Left kidney (tissue), 2 donors: ENCODE measurements around the gene SERGEF. TPM values are rescaled to one million over a fixed set of nuclear protein-coding genes. Genes with fewer than 3 reads are reported as not detected.

ENCODE experiments used
- DNase-seq: peaks from one replicate; pipeline ENCODE4 v3.0.0-alpha.2; 2013
- polyA plus RNA-seq: library from polyadenylated mRNA; unstranded; fragments of 120-200 nt; gene quantifications from one replicate; pipeline ENCODE4 v1.2.1, GENCODE V29; 2013; ENCODE audit not compliant: insufficient read length

Gene SERGEF
- polyA plus RNA-seq, 1 donor = 18.1 TPM

DNA sequence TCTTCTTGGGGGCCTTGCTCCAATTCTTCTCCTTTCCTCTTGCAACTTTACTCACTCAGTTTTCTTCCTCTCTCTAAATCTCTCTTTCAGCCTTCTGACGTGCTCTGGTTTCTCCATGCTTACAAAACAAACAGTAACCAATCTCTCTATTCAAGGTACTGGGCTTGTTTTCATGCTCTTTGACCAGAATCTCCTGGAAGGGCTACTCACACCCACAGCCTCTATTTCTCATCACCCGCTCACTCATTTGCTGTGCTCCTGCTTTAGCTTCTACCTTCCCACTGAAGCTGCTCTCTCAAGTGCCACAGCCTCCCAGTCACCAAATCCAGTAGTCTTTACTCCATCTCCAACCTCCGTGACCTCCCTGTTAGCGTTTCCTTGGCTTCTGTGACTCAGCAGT, 60.4 kb downstream of the SERGEF start:
- DNase-seq = no peak

DNA sequence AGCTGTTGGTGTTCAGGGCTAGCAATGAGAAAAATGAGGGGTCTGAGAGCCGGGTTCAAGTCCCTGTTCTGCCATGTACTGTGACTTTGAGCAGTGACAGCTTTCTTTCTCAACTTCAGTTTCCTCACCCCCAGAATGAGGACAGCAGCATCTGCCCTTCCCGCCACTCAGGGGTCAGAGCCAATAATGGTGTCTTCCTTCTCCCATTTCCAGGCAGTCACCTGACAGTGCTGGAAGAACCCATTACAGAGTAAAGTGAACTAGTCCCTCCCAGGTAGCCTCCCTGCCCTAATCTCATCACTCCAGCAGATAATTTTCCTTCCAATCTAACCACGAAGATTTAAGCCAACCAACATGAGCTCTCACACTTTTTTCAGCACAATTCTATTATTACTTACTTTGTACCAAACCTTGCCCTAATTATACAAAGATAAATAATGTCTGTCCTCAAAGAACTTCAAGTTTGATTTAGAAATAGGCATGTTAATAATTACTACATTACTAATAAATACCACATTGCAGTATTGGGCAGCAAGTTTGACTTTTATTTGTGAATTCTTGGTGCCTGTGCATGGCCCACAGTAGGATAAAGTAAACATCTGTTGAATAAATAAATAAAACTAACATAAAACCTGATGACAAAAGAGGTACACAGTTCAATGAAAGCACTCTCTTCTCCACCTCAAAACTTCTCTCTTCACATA, 61.0 kb downstream of the SERGEF start:
- DNase-seq = no peak

DNA sequence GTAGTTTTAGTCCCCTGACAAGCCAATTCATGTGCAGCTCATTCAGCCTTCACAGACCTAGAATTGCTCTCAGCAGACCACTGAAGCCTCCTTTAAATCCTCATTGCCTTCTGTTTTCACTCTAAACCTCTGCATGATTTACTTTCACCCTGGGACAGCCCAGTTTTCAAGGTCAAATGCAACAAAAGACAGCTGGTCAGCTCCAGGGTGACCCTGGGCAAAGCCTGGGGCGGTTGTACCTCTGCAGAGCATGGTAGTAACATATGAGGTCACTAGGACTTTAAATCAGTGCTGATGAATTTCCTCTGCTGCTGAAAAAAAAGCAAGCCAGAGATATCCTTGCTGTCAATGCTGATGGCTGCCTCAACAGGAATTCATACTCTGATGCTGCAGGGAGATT, 62.2 kb downstream of the SERGEF start:
- peak; percentile 8 for DNase-seq

DNA sequence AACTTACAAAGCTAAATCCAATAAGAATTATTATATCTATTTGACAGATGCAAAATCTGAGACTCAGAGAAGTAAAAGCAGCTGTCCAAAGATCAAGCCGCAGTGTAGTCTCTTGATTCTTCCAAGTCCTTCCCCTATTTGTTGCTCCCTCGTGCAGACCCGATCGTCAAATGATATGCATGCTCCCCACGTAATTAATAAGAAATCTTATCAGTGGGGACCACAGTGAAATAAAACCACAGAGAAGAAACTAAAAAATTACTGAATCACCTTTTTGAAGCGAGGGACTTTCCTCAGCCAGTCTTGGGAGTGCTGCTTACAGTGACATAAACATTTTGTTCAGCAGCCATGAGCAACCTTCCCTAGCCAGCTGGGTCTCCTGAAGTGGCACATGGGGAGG, 64.6 kb downstream of the SERGEF start:
- no peak for DNase-seq

DNA sequence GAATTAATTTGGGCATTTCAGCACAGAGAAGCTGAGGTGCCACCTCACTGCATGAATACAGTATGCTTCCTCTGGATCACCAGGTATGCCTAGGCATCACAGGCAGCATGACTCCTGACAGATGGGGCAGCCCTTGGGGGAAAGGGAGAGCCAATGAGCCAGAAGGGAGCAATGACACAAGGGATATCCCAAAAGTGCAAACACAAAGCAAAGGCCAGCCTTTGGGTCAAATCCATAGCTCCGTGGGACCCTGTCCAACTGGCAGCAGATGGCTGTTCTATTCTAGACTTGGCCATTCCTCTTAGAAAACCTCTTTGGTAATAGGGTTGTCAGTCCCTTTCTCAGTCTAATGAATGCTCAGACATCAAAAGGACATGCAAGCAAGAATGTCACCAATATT, 73.3 kb downstream of the SERGEF start:
- no peak for DNase-seq

DNA sequence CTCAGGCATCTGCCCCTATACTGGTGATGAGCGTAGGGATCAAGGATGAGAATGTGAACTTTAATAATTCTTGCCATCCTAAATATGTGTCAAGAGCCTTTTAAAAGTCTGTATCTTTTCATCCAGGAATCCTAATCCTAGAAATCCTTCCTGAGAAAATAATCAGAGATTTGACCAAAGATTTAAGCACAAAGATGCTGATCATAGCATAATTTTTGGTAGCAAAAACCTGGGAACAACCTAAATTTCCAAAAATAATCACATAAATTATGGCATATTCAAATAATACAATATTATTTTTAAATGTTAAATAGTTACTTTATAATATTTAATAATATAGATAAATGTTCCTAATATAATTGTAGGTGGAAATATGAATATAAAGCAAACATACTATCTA, 76.1 kb downstream of the SERGEF start:
- no peak for DNase-seq

DNA sequence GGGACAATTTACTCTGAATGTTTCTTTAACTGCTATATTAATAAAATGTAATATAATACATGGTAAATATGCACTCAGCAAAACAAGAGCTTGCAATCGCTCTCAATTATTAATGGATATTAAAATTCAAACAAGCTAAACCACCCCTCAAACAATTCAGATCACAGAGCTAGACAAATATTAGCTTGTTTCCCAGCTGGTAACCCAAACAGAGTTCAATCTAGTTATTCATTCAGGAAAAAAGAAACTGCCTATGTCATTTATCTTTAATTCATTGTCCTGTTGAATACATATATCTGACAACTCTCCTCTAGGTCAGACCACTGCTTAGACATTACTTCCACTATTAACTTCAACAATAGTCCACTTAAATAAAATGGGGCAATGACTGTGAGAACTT, 78.7 kb downstream of the SERGEF start:
- no peak for DNase-seq

DNA sequence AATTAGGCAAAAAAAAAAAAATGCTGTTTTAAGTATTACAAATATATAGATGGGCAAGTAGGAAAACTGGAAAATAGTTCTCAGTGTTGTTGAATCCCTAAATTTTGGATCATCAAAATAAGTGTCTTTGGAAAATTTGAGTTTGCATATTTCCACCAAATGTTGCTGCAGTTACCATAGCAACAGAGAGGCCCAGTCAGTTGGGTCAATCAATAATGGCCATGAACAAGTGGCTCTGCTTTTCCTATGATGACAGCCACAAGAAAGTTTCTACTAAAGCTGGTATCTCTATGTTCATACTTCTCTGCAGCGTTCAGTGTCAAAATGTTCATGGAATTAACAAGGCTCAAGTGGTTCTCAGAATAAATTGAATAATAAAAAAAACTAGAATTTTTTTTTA, 79.1 kb downstream of the SERGEF start:
- no peak for DNase-seq

DNA sequence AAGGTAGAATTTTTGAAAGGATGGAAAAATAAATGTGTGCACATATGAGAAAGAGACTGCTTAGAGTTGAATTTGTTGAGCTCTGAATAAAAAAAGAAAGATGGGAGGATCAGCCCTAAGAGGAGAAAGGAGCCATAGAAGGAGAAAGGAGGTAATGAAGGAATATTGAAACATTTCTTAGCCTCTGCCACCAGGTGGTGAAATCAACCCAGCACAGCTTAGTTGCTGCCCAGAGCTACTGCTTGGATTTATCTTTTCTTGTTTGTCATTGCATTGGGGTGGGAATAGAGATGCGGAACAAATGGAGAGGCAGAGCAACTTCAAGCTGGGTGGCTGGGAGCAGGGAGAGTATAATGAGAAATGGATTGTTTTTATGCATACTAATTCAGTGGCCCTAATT, 80.4 kb downstream of the SERGEF start:
- no peak for DNase-seq

DNA sequence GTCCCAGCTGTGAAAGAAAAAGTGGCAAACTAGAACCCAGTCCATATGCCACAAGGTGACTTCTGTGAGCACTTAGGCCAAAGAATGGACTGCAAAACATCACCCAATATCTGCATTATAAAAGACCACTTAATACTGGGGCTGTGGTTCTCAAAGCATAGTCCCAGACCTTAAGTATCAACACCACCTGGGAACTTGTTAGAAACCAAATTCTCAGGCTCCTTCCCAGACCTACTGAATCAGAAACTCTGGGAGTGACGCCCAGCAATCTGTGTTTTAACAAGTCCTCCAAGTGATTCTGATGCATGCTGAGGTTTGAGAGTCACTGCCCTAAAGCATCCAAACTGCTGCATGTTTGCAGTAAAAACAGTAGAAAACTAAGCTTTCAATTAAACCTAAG, 81.3 kb downstream of the SERGEF start:
- DNase-seq = no peak

DNA sequence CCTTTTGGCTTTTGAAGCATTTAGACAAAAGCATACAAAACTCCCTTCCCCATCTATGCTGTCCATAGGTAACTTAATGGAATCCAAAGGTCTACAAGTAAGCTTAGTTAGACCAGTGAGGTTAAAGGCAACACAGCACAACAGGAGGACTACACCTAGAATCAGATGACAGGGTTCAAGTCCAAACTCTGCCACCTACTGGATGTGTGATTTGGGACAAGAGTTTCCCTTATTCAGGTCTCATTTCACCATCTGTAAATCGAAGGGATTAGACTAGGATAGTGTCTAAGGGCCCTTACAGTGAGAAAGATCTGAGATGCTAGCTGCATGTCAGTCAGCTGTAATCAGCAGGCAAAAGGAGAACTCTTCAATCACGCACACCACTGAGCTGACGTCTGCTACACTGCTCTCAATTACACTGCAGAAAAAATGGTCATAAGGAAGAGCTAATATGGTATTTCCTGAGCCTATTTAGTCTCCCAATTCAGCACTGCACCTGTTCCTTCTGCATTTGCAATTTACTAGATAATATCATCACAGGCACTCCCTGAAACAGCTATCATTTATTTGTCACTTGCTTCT, 82.2 kb downstream of the SERGEF start:
- no peak for DNase-seq

DNA sequence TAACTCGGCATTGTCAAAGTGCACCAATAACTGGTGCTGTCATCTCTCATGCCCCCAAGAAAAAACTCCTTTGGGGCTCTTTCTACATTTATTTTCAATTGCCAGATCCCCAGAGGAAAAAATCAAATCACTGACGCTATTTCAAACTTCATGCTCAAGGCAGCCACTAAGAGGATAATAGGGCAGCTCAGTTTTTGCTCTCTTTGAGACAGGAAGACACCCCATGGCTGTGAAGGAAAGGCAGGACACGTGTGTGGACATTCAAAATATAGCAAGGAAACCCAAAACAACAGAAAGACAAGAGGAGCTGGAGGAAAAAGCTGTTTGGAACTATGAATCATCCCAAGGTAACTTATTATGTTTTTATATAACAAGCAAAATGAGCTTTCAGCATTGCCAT, 83.7 kb downstream of the SERGEF start:
- no peak for DNase-seq

DNA sequence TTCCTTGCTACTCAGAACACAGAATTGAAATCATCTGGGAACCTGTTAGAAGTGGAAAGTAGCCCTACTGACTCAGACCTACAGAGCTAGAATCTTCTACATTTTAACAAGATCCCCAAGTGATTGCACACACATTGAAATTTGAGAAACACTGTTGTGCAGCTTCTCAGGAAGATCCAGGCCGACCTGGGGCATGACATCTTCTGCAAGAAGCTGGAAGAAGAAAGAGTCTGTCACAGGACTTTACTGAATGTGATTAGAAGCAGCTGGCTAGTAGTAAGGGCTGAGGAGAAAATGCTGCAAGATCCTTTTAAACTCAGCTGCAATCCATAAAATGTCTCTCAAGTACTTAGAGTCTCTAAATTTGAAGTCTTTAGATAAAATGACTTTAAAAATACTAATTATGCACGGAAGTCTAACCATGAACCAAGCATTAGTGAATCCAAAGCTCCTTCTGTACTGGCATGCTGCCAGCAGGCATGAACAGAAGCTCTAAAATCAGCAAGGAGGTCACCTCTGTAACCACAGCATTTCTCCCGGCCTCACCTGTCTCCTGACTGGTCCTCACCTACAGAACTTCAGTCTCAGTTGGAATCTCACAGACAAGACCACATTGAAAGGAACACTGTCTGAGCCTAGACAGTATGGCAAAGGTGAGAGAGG, 85.0 kb downstream of the SERGEF start:
- peak; percentile 50 for DNase-seq

DNA sequence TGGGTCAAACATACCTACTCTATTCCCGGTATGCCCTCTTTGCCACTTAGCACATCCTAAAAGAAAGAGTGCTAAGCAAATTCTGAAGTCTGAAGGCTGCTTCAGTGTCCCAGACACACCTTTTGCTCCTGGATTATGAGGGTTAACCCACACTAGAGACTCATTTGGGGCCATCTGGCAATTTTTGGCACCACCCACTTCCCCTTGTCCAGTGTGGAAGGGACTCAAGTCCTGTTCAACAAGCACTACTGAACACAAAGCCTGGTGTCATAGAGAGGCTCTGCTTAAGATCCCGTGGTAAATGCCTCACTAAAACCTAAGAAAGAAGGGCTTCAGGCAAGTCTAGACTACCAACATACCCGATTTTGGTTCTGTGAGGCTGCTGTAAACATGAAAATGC, 85.8 kb downstream of the SERGEF start:
- no peak for DNase-seq

DNA sequence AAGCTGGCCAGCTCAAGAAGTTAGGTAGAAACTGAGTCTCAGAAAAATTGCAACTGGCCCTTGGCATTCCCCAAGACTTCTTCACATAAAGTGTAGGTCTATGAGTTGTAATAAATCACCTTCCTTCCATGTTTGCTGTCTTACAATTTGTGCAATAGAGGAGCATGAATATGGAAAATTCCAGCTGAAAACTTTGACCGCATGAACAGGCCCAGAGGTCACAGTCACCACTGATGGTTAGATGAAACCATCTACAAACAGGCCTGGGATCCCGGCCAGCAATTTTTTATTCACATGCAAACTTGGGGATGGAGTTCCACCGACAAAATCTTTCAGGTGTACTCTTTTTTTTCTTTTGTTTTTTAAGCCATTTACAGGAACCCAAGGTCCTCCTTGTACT, 88.1 kb downstream of the SERGEF start:
- no peak for DNase-seq

DNA sequence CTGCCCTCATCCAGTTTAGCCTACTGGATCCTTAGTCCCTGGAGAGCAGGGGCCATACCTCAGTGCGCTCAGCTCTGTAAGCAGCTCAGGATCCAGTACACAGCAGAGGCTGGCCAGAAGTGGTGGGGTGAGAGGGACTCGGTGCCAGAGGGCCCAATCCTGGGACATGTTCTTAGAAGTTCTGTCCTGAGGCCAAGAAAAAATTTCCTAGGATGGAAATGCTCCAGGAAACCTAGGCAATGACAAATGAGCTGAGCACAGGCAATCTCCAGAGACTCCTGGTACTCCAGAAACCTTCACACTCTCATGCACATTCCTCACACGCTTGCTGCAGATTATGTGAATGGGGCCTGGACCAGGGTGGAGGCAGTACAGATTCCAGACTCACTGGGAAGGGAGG, 89.6 kb downstream of the SERGEF start:
- no peak for DNase-seq

DNA sequence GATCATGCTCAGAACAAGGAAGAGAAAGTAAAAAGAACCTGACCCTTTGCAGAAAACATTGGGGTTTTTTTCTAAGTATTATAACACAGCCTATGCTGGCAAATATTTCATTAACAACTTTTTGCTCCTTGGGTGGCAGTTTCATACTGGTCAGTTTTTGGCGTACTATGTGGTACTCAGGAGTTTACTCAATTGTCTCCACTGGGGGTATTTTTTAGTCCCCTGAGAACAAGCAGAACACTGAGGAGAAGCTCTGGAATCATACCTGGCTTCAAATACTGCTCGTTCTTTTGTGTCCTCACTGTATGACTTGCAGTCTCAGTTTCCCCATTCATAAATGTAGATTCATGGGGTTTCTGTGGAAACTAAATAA, 90.4 kb downstream of the SERGEF start:
- no peak for DNase-seq

DNA sequence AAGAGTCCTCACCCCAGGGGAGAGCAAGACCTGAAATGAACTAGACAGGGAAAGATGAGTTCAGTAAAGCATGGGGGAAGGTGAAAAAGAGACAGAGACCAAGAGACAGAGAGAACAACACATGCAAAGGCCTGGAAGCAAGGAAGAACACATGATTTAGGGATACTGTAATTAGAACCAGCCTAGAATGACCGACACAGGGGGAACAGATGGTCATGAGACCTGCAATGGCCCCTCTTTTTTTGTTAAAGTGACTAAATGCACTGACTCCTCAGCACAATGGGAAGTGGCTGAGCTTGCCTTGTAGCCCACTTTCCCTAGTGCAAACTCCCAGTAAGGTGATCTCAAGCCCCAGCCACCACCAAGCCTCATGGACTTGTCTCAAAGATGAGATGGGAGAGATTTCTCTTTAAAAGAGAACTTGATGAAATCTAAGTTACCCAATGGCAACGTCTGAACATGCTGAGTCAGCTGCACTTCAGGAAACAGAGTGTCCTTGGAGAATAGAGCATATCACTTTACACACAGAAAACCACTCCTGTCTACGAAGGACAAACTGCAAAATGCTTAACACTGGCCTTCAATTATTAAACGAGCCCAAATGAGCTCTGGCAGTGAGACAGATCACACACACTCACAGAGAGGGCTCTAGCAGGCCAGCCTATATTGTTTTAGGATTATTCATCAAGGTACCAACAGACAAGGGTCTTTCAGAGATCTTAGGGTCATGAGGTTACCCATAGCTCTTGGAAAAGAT, 91.0 kb downstream of the SERGEF start:
- DNase-seq = peak; percentile 13

DNA sequence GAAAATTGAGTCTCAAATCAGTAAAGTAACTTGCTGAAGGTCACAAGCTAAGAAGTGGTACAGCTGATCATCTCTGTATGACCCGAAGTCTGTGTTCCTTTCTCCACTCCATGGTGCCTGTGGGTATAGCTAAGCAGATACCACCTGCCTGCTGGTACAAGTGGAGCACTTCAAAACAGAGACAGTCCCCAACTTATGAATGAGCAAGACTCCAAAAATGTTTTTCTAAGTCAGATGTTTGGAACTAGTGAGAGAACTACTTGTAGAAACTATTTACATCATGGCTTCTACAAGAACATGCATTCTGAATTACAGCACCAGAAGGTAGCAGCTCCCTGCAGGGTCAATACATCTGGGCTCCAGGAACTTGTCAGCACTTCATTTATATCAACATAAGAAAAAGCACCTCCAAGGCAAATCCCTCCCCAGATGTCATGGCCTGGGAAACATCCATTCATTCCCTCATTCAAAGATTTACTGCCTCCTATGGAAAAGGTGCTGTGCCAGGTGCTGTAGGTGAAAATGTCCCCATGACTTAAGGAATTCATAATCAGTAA, 94.7 kb downstream of the SERGEF start:
- no peak for DNase-seq

DNA sequence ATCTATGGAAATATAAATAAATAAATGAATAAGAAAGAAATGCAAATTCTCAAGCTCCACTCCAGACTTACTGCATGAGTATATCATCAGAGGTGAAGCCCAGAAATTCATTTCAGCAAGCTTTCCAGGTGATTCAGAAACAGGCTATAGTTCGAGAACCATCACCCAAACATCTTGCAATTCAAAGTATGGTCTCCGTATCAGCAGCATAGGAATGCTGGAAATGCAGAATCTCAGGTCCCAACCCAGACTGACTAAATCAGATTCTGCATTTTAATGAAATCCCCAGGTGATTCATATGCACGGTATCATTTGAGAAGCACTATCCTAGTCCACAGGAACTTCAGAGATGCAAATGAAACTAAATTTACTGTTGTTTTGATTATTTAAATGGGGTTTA, 95.3 kb downstream of the SERGEF start:
- no peak for DNase-seq

DNA sequence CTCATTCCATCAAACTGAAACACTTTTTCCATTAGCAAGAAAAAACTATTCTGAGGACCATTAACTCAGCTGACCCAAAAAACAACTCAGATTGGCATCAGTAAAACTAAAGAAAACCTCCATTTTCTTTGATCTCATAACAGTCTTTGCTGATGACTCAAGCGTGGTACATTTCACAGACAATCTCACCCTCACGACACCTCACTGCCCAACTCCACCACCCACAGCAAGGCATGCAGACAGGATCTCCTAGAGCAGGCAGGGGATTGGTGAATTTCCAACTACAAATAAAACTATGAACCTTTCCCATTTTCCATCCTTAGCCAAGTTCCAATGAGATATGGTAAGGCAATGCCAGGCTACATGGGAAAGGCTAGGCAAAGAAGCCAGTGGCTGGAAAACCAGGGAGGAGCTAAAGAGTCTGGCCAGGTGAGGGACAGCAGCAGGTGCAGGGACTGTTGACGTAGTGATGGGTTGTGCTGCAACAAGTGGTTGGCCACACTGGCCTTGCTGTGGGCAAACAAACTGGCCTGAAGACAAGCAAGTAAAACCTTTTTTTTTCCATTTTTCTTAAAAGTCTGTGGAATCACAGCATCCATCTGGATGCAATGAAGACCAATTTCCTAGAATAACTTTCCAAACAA, 97.2 kb downstream of the SERGEF start:
- DNase-seq = no peak

DNA sequence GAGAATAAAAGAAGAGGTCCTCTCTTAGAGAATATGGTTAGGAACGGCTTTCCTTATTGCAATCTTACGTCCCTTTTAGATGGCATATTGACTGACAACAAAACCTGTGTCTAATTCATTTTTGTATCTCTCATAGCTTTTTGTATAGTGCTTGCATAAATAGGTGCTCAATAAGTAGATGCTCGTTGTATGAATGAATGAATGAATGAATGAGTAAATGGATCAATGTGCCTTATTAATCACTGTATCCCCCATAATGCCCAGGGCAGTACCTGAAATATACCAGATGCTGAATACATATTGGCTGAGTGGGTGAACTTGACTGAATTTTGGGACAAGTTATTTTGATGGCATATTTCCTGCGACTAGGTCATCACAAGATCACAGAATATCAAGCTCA, 97.9 kb downstream of the SERGEF start:
- no peak for DNase-seq
